ENCODE results near the gene SORBS2.

The SORBS2 gene

DNA sequence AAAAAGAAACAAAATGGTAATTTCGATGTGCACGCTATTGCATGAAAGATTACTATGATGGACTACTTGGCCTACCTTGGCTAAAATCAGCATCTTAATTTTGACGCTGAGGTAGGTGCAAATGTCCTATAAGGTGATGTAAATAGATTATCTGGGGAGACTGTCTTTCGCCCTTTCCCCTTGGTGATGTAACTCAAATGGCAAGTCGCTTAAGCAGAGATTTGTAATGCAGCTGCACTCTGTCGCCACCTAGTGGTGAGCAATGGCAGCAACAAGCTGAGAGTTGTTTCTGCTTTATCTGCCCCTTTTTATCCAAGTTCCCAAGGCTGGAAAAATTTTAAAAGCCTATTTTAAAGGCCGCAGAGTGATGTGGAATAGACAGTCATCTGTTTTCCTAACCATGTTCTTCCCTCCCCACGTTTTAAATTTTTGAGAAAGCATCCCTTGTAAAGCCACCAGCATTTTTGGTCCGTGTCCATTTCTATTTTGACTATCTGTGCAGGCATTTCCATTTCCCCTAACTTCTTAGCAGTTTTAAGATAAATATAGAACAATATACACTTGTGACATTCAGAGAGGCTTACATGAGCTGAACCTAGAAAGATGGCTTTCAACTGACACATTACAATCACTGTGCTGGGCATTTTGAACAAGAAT is 214.3 kb downstream of the SORBS2 start:
- no peaks in the 10 kb centered on the region for H3K4me1 Mint-ChIP-seq (ENCODE audit: low read depth)
- H3K9me3 Mint-ChIP-seq, result no peaks in the 10 kb centered on the region
- peaks cover 30% of the 10 kb centered on the region for H3K27me3 Mint-ChIP-seq
- no peaks in the 10 kb centered on the region for H3K36me3 Mint-ChIP-seq (ENCODE audit: low read depth)
- H3K27ac Mint-ChIP-seq, result no peak overlapping the region
- no peak overlapping the region for H3K4me3 Mint-ChIP-seq

DNA sequence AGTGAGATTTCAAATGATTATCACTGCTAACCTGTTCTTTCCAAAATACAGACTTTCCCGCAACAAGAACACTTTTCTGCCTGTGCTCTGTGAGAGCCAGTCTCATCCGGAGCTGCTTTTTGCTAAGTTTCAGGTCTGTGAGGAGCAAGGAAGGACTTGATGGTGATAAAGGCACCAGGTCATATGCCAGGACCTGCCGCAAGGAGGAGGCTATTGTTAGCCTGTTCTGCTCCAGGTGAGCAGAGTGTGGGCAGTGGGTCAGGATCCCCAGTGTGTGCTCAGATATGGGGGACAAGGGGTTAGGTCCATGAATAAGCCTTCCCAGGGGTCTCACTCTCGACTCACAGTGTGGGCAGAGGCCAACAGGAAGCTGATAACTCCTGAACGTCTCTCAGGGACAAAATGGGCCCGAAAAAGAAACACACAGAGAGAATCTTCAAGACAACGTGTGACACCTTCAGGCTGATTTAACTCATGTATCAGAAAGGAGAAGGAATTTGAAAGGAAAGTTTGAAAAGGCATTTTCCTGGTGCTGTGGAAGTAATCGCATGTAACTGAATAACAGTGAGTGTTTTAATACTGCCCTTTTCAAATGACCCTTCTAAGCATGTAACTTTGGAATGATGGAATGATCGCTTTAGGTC is 219.0 kb downstream of the SORBS2 start:
- Mint-ChIP-seq H3K9me3 (no peaks in the 10 kb centered on the region), H3K27me3 (peaks cover 46% of the 10 kb centered on the region), H3K4me3 (no peak overlapping the region), H3K27ac (no peak overlapping the region), H3K4me1 (ENCODE audit: low read depth) (peaks cover under 1% of the 10 kb centered on the region), H3K36me3 (ENCODE audit: low read depth) (no peaks in the 10 kb centered on the region)

DNA sequence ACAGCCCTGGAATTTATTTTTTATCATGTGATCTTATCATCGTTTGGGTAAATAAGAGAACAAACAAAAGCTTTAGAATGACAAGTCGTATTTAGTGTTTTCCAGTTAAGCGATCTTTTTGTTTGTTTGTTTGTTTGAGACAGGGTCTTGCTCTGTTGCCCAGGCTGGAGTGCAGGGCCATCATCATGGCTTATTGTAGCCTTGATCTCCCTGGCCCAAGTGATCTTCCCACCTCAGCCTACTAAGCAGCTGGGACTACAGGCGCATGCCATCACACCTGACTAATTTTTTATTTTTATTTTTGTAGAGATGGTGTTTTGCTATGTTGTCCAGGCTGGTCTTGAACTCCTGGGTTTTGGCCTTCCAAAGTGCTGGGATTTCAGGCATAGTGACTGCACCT is 219.6 kb downstream of the SORBS2 start:
- Mint-ChIP-seq H3K27me3 (peaks cover 51% of the 10 kb centered on the region), H3K4me3 (no peak overlapping the region)

DNA sequence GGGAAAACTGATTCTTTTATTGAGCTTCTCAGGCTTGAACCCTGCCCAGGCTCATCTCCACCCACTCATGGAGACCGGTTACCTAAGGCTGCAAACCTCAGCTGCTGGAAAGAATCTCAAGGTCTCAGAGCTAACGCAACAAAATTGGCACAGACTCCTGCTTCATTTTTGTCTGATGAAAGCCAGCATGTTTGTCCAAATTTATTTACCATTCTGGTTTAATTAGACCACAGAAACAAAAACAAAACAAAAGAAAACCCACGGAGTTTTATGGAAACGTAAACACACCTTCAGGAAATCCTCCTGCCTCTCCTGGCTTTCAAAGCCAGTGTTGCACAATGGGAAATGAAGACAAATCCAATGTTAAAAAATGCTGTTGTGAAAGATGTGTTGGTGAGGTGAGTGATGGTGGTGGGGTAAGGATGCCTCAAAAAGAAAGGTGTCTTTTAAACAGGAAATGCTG is 220.3 kb downstream of the SORBS2 start:
- Mint-ChIP-seq H3K9me3 (no peaks in the 10 kb centered on the region), H3K27me3 (peaks cover 53% of the 10 kb centered on the region), H3K36me3 (ENCODE audit: low read depth) (peaks cover 6% of the 10 kb centered on the region), H3K4me3 (no peak overlapping the region), H3K27ac (no peak overlapping the region), H3K4me1 (ENCODE audit: low read depth) (peaks cover 13% of the 10 kb centered on the region)

More for the DNA sequence above, 219.6 kb downstream of the SORBS2 start:
- Mint-ChIP-seq H3K36me3 (ENCODE audit: low read depth) (peaks cover under 1% of the 10 kb centered on the region), H3K27ac (no peak overlapping the region), H3K9me3 (no peaks in the 10 kb centered on the region), H3K4me1 (ENCODE audit: low read depth) (peaks cover 5% of the 10 kb centered on the region)

DNA sequence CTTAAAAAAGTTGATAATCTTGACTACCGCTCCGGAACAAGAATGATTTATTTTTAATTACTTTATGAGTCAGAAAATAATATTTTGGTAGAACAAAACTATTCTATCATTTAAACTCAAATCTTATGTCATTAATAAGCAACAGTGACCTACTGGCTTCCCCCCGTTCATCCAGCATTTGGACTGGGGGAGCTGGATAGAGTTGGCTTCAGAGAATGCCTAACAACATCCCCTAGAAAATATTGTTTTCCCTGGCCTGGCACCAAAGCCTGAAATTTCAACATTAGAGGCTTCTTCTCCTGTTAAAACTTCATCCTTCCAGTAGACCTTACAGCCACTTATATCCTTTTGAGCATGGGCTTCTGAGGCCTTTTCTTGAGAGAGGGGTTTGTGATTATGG is 221.0 kb downstream of the SORBS2 start:
- Mint-ChIP-seq H3K36me3 (ENCODE audit: low read depth) (peaks cover 6% of the 10 kb centered on the region), H3K4me3 (no peak overlapping the region), H3K4me1 (ENCODE audit: low read depth) (peaks cover 13% of the 10 kb centered on the region), H3K9me3 (no peaks in the 10 kb centered on the region), H3K27me3 (peaks cover 57% of the 10 kb centered on the region), H3K27ac (no peak overlapping the region)

DNA sequence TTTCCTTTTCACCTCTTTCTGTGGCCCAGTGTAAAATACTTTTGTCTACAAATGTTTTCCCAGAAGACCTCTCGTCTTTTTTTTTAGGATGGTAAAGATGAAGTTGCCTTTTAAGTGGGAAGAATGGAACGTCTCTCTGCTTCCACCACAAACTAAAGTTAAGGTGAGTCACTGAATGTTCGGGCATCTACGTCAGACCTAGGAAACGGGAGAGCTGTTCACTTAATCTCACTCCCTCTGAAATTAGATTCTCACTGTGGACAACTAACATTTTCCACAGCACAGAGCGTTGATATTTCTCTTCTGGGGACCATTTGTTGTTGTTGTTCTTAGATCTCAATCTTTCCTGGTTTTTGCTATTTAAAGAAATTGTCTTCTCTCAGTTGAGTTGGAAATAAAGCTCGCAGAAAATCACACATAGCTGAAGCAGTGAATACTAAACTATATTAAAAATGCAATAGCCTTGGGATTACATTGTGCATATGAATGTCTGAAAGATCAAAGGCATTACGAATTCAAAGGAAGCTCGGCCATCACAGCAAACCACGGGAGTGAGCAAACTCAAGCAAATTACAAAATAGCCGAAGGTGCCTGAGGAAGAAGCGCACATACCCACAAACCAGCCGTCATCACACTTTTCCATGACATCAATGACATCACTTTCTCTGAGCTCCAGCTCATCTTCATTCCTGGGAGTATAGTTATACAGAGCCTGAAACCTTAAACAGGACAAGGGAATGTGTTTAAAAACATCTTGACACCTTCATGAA is 222.7 kb downstream of the SORBS2 start:
- H3K36me3 Mint-ChIP-seq (ENCODE audit: low read depth), result peaks cover 6% of the 10 kb centered on the region
- H3K27me3 Mint-ChIP-seq, result peaks cover 73% of the 10 kb centered on the region
- H3K4me3 Mint-ChIP-seq, result no peak overlapping the region
- peaks cover 13% of the 10 kb centered on the region for H3K4me1 Mint-ChIP-seq (ENCODE audit: low read depth)
- H3K27ac Mint-ChIP-seq, result no peak overlapping the region
- no peaks in the 10 kb centered on the region for H3K9me3 Mint-ChIP-seq

DNA sequence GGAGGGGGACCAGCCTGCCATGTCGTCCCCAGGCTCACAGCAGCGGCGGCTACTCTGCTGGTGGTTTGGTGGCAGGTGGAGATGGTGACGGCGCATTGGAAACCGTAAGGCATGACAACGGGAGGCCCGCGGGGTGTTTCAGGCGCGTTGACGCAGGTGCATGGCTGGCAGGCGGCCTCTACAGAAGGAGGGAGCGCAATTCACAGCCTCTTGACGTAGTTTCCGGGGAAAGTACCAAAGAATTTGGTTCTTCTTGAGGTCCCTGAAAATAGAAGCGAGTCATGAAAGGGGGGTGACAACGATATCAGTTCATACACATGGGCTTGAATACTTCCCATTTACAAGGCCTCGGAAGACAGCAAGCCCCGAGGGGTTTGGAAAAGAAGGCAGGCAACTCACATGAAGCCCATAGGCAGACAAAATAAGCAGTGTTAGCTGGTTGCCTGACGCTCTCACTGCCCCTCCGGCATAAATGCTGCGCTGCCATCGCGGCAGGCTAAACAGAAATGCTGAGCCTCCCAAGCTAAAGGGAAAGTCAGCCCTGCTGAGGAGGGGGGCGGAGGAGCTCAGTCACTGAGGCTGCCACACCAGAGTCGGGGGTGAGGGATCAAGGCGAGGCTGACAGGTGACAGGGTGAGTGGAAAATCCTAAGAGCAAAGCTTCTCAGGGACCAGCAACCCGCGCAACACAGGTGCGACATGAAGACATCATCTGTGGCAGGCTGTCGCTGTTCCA is 224.4 kb downstream of the SORBS2 start:
- peaks cover 13% of the 10 kb centered on the region for H3K4me1 Mint-ChIP-seq (ENCODE audit: low read depth)
- peak overlapping the region; percentile 70 for H3K4me3 Mint-ChIP-seq
- H3K9me3 Mint-ChIP-seq, result no peaks in the 10 kb centered on the region
- H3K27ac Mint-ChIP-seq, result peak overlapping the region; percentile 58
- H3K27me3 Mint-ChIP-seq, result peaks cover 74% of the 10 kb centered on the region
- H3K36me3 Mint-ChIP-seq (ENCODE audit: low read depth), result peaks cover 6% of the 10 kb centered on the region

DNA sequence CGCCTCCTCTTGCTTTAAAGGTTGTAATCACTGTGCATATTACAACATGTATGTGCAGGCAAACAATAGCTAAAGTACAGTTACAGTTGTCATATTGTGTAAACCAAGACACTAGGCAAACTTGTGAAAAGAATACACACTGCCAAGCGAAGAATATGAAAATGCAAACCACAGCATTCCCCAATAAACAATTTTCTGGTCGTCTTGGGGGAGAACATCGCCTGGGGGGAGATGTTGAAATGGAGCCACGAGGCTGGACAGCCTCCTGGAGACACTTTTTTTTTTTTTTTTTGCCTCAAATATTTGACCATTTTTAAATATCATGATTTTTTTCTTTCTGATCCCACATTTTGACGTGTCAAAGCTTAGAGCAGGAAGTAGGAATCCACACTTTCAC is 225.0 kb downstream of the SORBS2 start:
- Mint-ChIP-seq H3K27me3 (peaks cover 79% of the 10 kb centered on the region), H3K4me3 (peak overlapping the region; percentile 70), H3K27ac (no peak overlapping the region), H3K4me1 (ENCODE audit: low read depth) (peaks cover 13% of the 10 kb centered on the region), H3K36me3 (ENCODE audit: low read depth) (peaks cover 6% of the 10 kb centered on the region), H3K9me3 (no peaks in the 10 kb centered on the region)

DNA sequence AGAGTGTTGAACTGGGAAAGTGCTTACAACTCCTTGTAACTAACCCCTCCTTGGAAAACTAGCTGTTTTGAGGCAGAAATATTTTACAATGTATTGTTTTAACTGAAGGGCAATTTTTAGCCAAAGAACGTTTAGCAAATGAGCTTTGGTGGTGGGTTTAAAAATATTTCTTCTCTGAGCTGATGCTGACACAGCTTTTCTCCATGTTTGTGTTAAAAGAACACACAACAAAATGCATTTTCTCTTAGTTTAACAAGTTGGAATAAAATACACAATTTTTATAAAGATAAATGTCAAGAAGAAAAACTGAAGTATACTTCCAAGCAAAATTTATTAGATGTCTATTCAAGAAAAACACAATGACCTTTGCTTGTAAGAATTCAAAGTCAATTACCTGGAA is 226.8 kb downstream of the SORBS2 start:
- H3K9me3 Mint-ChIP-seq, result no peaks in the 10 kb centered on the region
- H3K4me3 Mint-ChIP-seq, result no peak overlapping the region
- H3K4me1 Mint-ChIP-seq (ENCODE audit: low read depth), result peaks cover 13% of the 10 kb centered on the region
- peaks cover 74% of the 10 kb centered on the region for H3K27me3 Mint-ChIP-seq
- no peak overlapping the region for H3K27ac Mint-ChIP-seq
- H3K36me3 Mint-ChIP-seq (ENCODE audit: low read depth), result peaks cover 6% of the 10 kb centered on the region

DNA sequence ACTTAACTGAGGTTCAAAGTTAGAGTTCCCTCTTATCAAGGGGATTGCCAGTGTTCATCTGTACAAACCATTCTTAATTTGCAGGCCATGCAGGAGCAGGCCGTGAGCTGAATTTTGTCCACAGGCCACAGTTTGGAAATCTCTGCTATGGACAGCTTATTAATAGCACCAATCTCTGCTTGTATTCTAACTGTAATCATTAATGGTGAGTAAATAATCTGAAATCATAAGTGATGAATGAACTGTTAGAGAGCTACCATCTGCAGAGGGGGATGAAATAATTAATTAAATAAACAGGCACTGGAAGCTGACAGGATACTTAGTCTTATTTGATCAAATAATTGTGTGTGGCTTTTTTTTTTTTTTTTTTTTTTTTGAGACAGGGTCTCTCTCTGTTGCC is 228.2 kb downstream of the SORBS2 start:
- no peaks in the 10 kb centered on the region for H3K9me3 Mint-ChIP-seq
- no peak overlapping the region for H3K27ac Mint-ChIP-seq
- peaks cover 6% of the 10 kb centered on the region for H3K36me3 Mint-ChIP-seq (ENCODE audit: low read depth)
- peaks cover 13% of the 10 kb centered on the region for H3K4me1 Mint-ChIP-seq (ENCODE audit: low read depth)
- no peak overlapping the region for H3K4me3 Mint-ChIP-seq
- peaks cover 66% of the 10 kb centered on the region for H3K27me3 Mint-ChIP-seq

DNA sequence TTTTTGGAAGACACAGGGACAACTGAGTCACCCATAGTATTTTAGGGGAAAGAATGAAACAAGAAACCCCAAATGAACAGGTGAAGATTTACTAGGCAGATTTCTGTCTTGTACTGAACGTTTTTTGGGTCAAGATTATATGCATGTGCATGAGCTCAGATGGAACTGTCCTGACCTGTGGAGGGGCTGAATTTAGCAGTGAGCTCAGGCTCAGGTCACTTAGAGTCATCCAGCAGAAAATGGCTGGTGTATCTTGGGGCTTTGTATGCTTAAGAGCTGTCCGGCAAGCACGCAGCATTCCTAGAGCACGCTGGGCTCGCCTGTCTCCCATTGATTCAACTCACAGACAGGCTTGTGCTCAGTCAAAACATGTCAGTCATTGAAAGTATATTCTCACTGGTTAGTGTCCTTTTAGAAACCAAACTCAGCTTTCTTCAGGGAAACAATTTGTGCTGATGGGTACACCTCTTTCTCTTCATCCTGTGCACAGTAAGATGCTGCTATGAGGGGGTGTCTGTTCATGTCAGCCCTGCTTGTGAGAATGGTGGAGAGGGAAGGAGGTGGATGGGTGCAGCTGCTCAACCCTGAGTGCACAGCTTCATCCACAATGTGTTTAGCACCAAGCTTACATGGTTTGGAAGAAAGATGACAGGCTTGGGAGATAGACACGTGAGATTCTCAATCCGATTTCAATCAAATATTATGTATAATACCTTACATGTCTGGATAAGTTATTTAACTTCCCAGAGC is 229.2 kb downstream of the SORBS2 start:
- no peak overlapping the region for H3K4me3 Mint-ChIP-seq
- peaks cover 6% of the 10 kb centered on the region for H3K36me3 Mint-ChIP-seq (ENCODE audit: low read depth)
- H3K9me3 Mint-ChIP-seq, result no peaks in the 10 kb centered on the region
- peaks cover 60% of the 10 kb centered on the region for H3K27me3 Mint-ChIP-seq
- no peak overlapping the region for H3K27ac Mint-ChIP-seq
- peaks cover 12% of the 10 kb centered on the region for H3K4me1 Mint-ChIP-seq (ENCODE audit: low read depth)

DNA sequence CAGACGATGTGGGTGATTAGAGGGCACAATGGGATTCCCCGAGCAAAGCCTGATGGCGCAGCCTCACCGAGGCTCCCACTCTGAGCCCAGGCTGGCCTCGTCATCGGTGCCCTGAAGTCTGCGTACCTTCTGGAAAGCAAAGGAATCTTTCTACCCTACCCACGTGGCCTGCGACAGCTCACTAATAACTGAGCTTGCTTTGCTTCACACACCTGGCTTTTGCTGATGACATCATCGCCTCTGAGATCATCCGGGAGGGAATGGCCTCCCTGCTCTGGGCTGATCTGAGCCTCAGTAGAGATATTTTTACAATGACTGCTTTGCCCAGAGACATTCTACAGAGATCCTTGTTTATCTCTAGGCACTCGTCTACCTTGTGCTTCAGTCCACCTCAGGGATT is 231.3 kb downstream of the SORBS2 start:
- H3K9me3 Mint-ChIP-seq, result no peaks in the 10 kb centered on the region
- H3K4me3 Mint-ChIP-seq, result no peak overlapping the region
- H3K27me3 Mint-ChIP-seq, result peaks cover 46% of the 10 kb centered on the region
- H3K27ac Mint-ChIP-seq, result no peak overlapping the region
- H3K4me1 Mint-ChIP-seq (ENCODE audit: low read depth), result no peaks in the 10 kb centered on the region
- H3K36me3 Mint-ChIP-seq (ENCODE audit: low read depth), result no peaks in the 10 kb centered on the region

DNA sequence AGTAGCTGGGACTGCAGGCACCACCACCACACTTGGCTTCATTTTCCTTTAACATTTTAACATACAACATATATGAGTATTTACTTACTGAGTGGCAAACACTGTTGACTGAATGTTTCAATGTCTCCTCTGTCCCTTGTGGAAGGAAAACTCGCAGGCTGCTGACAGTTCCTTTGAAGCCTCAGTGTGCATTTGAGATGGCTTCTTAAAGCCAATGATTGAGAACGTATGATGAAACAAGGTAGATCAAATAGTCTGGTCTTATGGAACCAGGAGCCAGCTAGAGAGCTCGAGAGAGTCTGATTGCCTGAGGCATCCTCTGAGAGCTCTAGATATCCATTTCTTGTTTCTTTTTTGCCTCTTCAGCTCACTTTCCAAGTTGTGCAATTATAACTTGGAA is 233.7 kb downstream of the SORBS2 start:
- Mint-ChIP-seq H3K4me3 (no peak overlapping the region), H3K36me3 (ENCODE audit: low read depth) (no peaks in the 10 kb centered on the region), H3K27me3 (peaks cover 37% of the 10 kb centered on the region), H3K27ac (no peak overlapping the region), H3K4me1 (ENCODE audit: low read depth) (no peaks in the 10 kb centered on the region), H3K9me3 (no peaks in the 10 kb centered on the region)
